Measurements from ENCODE around the gene SPIN1.

SPIN1 gene

GRCh38 chr9:88468226-88468625, 80.0 kb downstream of the SPIN1 start:
- TF ChIP-seq CTCF (IDR thresholded peaks at IDR 0.05): no peak

GRCh38 chr9:88476491-88477271, 88.4 kb downstream of the SPIN1 start:
- no peak for TF ChIP-seq CTCF (IDR thresholded peaks at IDR 0.05)

GRCh38 chr9:88477300-88477751, 89.1 kb downstream of the SPIN1 start:
- no peak for TF ChIP-seq CTCF (IDR thresholded peaks at IDR 0.05)

- TF ChIP-seq CTCF (IDR thresholded peaks at IDR 0.05): no peak
These were observed 90.0 kb downstream of the SPIN1 start for GRCh38 chr9:88478246-88478645.

- TF ChIP-seq CTCF (IDR thresholded peaks at IDR 0.05): no peak
These were observed 93.7 kb downstream of the SPIN1 start for GRCh38 chr9:88481933-88482332.

- TF ChIP-seq CTCF (IDR thresholded peaks at IDR 0.05): no peak
These were observed 99.9 kb downstream of the SPIN1 start for GRCh38 chr9:88488166-88488565.

- TF ChIP-seq CTCF (IDR thresholded peaks at IDR 0.05): no peak
These were observed 106.9 kb downstream of the SPIN1 start for GRCh38 chr9:88494983-88495721.

Measured in LNCAP (cell line).